SK-N-SH (cell line): ENCODE data around the gene BAIAP3.

Experiments used
- CHD2 ChIP-seq: fragments of 150-350 bp; IDR thresholded peaks from 2 replicates; pipeline ENCODE4 v1.6.1; 2018; ENCODE audit warnings: low read length; ENCODE audit not compliant: partially characterized antibody
- CTCF ChIP-seq: fragments of 200-600 bp; sonication (generic); IDR thresholded peaks from 2 replicates; pipeline ENCODE4 v1.6.1; 2017; ENCODE audit warnings: antibody characterized with exemption, mild to moderate bottlenecking, moderate library complexity
- EP300 ChIP-seq, 2 experiments: IDR thresholded peaks; 2 replicates each; pipeline versions ENCODE4 v1.4.0 to v1.6.1; 2012; ENCODE audit warnings: borderline replicate concordance in 1 of 2, low read depth in 1 of 2, low read length in 1 of 2
- IRF3 ChIP-seq: fragments of 150-350 bp; IDR thresholded peaks from 2 replicates; pipeline ENCODE4 v1.6.1; 2016; ENCODE audit warnings: mild to moderate bottlenecking, low read depth, low read length
- MAX ChIP-seq: IDR thresholded peaks from 2 replicates; pipeline ENCODE4 v1.4.0; 2012; ENCODE audit warnings: low read depth
- MEF2A ChIP-seq: IDR thresholded peaks from 2 replicates; pipeline ENCODE4 v1.4.0; 2012; ENCODE audit warnings: low read depth, borderline replicate concordance
- MXI1 ChIP-seq: IDR thresholded peaks from 2 replicates; pipeline ENCODE4 v1.6.1; 2012; ENCODE audit warnings: mild to moderate bottlenecking, low read depth, low read length, improper control_type of control experiment
- RAD21 ChIP-seq: IDR thresholded peaks from 2 replicates; pipeline ENCODE4 v1.6.1; 2012; ENCODE audit warnings: mild to moderate bottlenecking, low read length
- REST ChIP-seq: IDR thresholded peaks from 2 replicates; pipeline ENCODE4 v1.6.1; 2012; ENCODE audit warnings: mild to moderate bottlenecking, low read depth, low read length, moderate library complexity
- RFX5 ChIP-seq: IDR thresholded peaks from 2 replicates; pipeline ENCODE4 v1.6.1; 2012; ENCODE audit warnings: mild to moderate bottlenecking, improper control_type of control experiment, low read length
- SIN3A ChIP-seq: IDR thresholded peaks from 2 replicates; pipeline ENCODE4 v1.6.1; 2012; ENCODE audit warnings: low read depth, mild to moderate bottlenecking, low read length, moderate library complexity, borderline replicate concordance
- TAF1 ChIP-seq: IDR thresholded peaks from 2 replicates; pipeline ENCODE4 v1.6.1; 2012; ENCODE audit warnings: low read depth, mild to moderate bottlenecking, low read length, moderate library complexity, borderline replicate concordance
- USF1 ChIP-seq: IDR thresholded peaks from 2 replicates; pipeline ENCODE4 v1.4.0; 2012; ENCODE audit warnings: low read depth, borderline replicate concordance
- USF2 ChIP-seq: fragments of 150-350 bp; IDR thresholded peaks from 2 replicates; pipeline ENCODE4 v1.6.1; 2017; ENCODE audit warnings: antibody characterized with exemption, low read length, low read depth, borderline replicate concordance

GRCh38 chr16:1348926-1349325, 15.5 kb downstream of the BAIAP3 start:
- no peak for TF ChIP-seq TAF1
- TF ChIP-seq CTCF = no peak
- TF ChIP-seq RFX5 = no peak
- TF ChIP-seq REST = no peak
- no peak for TF ChIP-seq EP300 (IDR thresholded peaks at IDR 0.05; ENCODE audit: borderline replicate concordance in 1 of 2, low read depth in 1 of 2, low read length in 1 of 2)
- TF ChIP-seq MAX = no peak
- TF ChIP-seq RAD21 = no peak
- no peak for TF ChIP-seq USF1
- TF ChIP-seq USF2 = no peak
- no peak for TF ChIP-seq CHD2
- TF ChIP-seq IRF3 = no peak
- no peak for TF ChIP-seq SIN3A
- TF ChIP-seq MEF2A = no peak
- TF ChIP-seq MXI1 = no peak
